BLaER1 treated with 17β-estradiol and CSF1 and Interleukin-3, amounts not matched to agents 10 nM and 100 nM (cell line): Measurements from ENCODE around the gene ACTR3C.

Experiments
- H3K27ac ChIP-seq, 11 experiments: shearing (Covaris generic); formaldehyde crosslinking; 2 replicates each; pipeline ENCODE4 v1.8.1; 2022
- H3K27me3 ChIP-seq, 11 experiments: shearing (Covaris generic); formaldehyde crosslinking; 2 replicates each; pipeline ENCODE4 v1.8.1; 2022
- H3K36me3 ChIP-seq, 11 experiments: shearing (Covaris generic); formaldehyde crosslinking; 2 replicates each; pipeline ENCODE4 v1.8.1; 2022
- H3K4me1 ChIP-seq, 10 experiments: shearing (Covaris generic); formaldehyde crosslinking; 2 replicates each; pipeline ENCODE4 v1.8.1; 2022
- H3K4me2 ChIP-seq, 11 experiments: shearing (Covaris generic); formaldehyde crosslinking; 2 replicates each; pipeline ENCODE4 v1.8.1; 2022
- H3K4me3 ChIP-seq, 10 experiments: shearing (Covaris generic); formaldehyde crosslinking; 2 replicates each; pipeline ENCODE4 v1.8.1; 2022
- H3K9ac ChIP-seq, 11 experiments: shearing (Covaris generic); formaldehyde crosslinking; 2 replicates each; pipeline ENCODE4 v1.8.1; 2022
- H3K9me3 ChIP-seq, 11 experiments: shearing (Covaris generic); formaldehyde crosslinking; replicated peaks in 1 of 11; 2 replicates each; pipeline ENCODE4 v1.8.1; 2022
- H4K20me1 ChIP-seq, 11 experiments: shearing (Covaris generic); formaldehyde crosslinking; 2 replicates each; pipeline ENCODE4 v1.8.1; 2022
- Cebpa-rat ChIP-seq, 11 experiments: shearing (Covaris generic); IDR thresholded peaks; 2 replicates each; pipeline ENCODE4 v1.8.1; 2022

ACTR3C gene

DNA sequence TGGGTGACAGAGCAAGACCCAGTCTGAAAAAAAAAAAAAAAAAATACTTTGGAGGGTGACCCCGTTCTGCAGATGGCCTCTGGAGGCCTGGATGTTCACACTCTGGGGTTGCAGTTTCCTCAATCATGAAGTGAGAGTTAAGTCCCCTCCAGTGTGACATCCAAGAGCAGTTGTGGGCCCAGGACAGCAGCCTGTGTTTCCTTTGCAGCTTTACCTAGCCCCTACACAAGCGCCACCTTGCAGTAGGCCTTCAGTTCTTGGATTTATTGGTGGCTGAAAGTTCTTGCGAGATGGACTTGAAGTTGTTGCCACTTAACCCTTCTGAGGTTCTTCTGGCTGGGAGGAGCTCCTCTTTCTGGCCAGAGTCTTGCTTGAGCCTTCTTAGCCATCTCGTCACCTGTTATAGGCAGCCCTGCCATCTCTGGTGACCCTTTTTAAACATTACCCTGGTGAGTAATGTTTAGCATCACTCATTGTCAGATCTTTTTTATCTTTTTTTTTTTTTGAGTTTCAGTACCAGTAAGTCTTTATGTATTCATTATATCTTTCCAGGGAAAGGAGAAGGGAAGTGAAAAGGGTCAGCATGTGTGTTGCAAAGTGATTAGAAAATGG is 3.4 kb upstream of the ACTR3C start:
- no peak overlapping the region for H3K27ac ChIP-seq
- peaks cover 4 to 23% (median 12%) of the 10 kb centered on the region in 10 experiments; a peak in 13 of 20 replicates for H3K4me1 ChIP-seq
- H3K4me2 ChIP-seq, result no peak overlapping the region
- no peak overlapping the region for H3K4me3 ChIP-seq
- no peaks in the 10 kb centered on the region; a peak in 1 of 22 replicates for H3K36me3 ChIP-seq
- 0 out of 22 replicates have a peak, but pooled peaks cover 0 to 3% (median 0%) of the 10 kb centered on the region in 11 experiments for H4K20me1 ChIP-seq
- TF ChIP-seq Cebpa-rat (IDR thresholded peaks at IDR 0.05), result no peak
- H3K27me3 ChIP-seq, result peaks cover 31 to 41% (median 36%) of the 10 kb centered on the region in 11 experiments
- peaks cover 14 to 26% (median 19%) of the 10 kb centered on the region in 11 experiments for H3K9me3 ChIP-seq
- no peak overlapping the region for H3K9ac ChIP-seq

DNA sequence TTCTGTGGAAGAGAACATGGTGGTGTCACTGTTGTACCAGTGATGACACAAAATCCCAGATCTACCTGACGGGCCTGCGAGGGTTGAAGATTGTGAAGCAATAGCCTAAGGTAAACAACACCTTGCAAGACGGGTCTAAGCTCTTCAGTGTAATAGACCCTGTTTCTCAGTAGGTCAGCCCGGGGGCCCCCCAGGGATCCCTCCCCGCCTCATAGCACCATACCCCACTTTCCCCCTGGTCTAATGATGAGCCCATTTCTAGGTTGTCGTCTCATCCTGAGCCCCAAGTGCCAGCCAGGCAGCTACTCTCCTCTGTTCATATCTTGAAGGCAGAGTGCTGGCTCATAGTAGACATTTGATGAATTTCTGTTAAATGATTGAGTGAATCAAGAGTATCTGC is 2.6 kb upstream of the ACTR3C start:
- Histone ChIP-seq H3K4me3 (no peak overlapping the region), H3K4me1 (peaks cover 4 to 23% (median 12%) of the 10 kb centered on the region in 10 experiments; a peak in 13 of 20 replicates), H3K36me3 (no peaks in the 10 kb centered on the region; a peak in 1 of 22 replicates), H3K9me3 (peaks cover 14 to 27% (median 19%) of the 10 kb centered on the region in 11 experiments), H3K4me2 (peak overlapping the region in 3 of 11 experiments; percentile 21 to 51 (median 43); a peak in 3 of 22 replicates), H3K9ac (no peak overlapping the region; a peak in 1 of 22 replicates), H4K20me1 (0 out of 22 replicates have a peak, but pooled peaks cover 0 to 3% (median 0%) of the 10 kb centered on the region in 11 experiments), H3K27me3 (peaks cover 33 to 47% (median 43%) of the 10 kb centered on the region in 11 experiments), H3K27ac (peak overlapping the region in 4 of 11 experiments; percentile 15 to 39 (median 21); a peak in 4 of 22 replicates)
- TF ChIP-seq Cebpa-rat (IDR thresholded peaks at IDR 0.05), result no peak

DNA sequence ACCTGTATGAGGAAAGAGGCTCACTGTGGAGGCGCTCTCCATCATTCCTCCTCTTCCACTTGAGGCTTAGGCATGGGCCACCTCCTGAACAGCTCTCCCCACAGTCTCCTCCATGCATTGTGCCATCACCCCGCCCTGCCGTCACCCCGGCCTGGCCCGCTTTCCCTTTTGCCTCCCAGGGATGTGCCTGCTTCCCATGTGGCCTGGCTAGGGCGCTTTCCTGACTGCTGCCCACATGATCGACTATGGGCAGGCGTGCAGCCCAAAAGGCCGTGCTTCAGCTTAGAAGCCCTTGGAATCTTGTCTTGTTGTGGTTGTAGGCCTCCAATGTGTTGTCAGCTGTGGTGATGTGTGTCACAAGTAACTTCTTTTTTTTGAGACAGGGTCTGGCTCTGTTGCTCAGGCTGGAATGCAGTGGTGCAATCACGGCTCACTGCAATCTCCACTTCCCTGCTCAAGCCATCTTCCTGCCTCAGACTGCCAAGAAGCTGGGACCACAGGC is 1.8 kb upstream of the ACTR3C start:
- Histone ChIP-seq H3K9ac (no peak overlapping the region), H3K9me3 (peaks cover 14 to 27% (median 19%) of the 10 kb centered on the region in 11 experiments), H3K4me1 (peaks cover 4 to 23% (median 12%) of the 10 kb centered on the region in 10 experiments; a peak in 13 of 20 replicates), H3K27ac (peak overlapping the region in 2 of 11 experiments; percentile 53 to 60; a peak in 7 of 22 replicates), H3K4me3 (no peak overlapping the region), H3K36me3 (no peaks in the 10 kb centered on the region; a peak in 1 of 22 replicates), H4K20me1 (0 out of 22 replicates have a peak, but pooled peaks cover 0 to 3% (median 0%) of the 10 kb centered on the region in 11 experiments), H3K27me3 (peaks cover 33 to 47% (median 43%) of the 10 kb centered on the region in 11 experiments), H3K4me2 (peak overlapping the region in 5 of 11 experiments; percentile 1 to 51 (median 34); a peak in 8 of 22 replicates)
- TF ChIP-seq Cebpa-rat (IDR thresholded peaks at IDR 0.05), result peak in 6 of 11 experiments; percentile 58 to 81 (median 71); a peak in 7 of 22 replicates

DNA sequence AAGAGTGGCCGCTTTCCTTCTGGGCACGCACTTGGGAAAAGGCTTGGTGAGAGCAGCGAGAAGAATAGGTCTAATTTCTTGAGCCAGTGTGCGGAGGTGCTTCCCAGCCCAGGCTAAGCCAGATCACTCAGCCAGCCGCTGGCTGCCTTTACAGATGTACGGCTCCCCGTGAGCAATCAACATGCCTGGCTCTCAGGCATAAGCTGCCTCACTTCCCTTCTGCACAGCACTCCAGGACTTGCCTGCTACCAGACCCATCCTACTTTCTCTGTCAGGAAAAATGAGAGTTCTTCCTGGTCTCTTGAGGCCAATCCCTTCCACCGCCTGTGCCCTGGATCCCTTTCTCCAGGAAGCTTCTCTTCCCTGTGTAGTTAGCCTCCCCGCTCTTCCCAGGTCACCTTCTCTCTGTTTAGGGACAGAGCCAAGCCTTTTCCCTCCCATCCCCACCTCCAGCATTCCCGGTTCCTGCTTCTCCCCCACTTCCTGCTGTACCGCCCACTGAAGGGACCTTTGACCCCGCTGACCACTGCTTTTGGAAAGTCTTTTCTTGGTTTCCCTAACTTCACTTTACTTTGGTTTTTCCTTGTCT is 1.1 kb upstream of the ACTR3C start:
- Histone ChIP-seq H3K27ac (peak overlapping the region in 2 of 11 experiments; percentile 53 to 60; a peak in 6 of 22 replicates), H4K20me1 (0 out of 22 replicates have a peak, but pooled peaks cover 0 to 3% (median 0%) of the 10 kb centered on the region in 11 experiments), H3K9me3 (peaks cover 14 to 27% (median 19%) of the 10 kb centered on the region in 11 experiments), H3K4me3 (no peak overlapping the region), H3K4me1 (peaks cover 4 to 23% (median 12%) of the 10 kb centered on the region in 10 experiments; a peak in 13 of 20 replicates), H3K27me3 (peaks cover 33 to 47% (median 43%) of the 10 kb centered on the region in 11 experiments), H3K4me2 (peak overlapping the region in 4 of 11 experiments; percentile 21 to 51 (median 38); a peak in 5 of 22 replicates), H3K9ac (no peak overlapping the region), H3K36me3 (no peaks in the 10 kb centered on the region; a peak in 1 of 22 replicates)
- TF ChIP-seq Cebpa-rat (IDR thresholded peaks at IDR 0.05), result no peak

DNA sequence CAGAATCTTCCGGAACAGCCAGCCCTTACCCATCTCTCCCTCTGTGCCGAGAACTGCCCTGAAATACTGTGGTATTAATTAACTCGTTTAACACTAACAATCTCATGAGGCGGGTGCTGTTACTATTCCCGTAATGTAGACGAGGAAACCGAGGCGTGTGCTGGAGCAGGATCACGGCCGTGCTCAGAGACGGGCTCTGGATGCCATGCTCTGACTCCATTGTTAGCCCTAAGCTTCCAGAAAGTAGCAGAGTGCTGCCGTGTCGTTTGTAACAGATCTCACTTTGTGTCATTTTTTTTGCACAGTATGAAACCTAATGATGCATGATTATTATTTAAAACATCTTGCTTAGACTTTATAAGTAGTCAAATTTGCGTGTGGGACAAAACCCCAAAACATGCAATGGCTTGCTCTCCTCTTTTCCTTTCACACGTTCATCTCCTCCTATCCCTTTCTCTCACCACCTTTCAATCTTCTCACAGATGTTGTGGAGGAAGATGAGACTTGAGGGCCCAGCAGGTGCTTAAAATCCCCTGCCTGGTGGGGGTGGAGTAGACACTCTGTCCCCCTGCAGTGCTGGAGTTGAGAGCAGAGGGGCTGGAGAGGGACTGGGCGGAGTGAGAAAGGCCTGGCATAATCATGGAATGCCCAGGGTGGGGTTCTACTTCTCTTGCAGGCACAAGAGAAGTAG is 482 bp upstream of the ACTR3C start:
- no peaks in the 10 kb centered on the region; a peak in 1 of 22 replicates for H3K36me3 ChIP-seq
- no peak overlapping the region for H3K9ac ChIP-seq
- H4K20me1 ChIP-seq, result 0 out of 22 replicates have a peak, but pooled peaks cover 0 to 3% (median 0%) of the 10 kb centered on the region in 11 experiments
- H3K27ac ChIP-seq, result no peak overlapping the region
- peaks cover 33 to 47% (median 43%) of the 10 kb centered on the region in 11 experiments for H3K27me3 ChIP-seq
- peaks cover 4 to 23% (median 12%) of the 10 kb centered on the region in 10 experiments; a peak in 13 of 20 replicates for H3K4me1 ChIP-seq
- peak overlapping the region; percentile 15 to 55 (median 38); a peak in 14 of 22 replicates for H3K4me2 ChIP-seq
- H3K9me3 ChIP-seq, result peaks cover 14 to 27% (median 19%) of the 10 kb centered on the region in 11 experiments
- peak overlapping the region in 3 of 10 experiments; percentile 17 to 42 (median 27); a peak in 4 of 20 replicates for H3K4me3 ChIP-seq
- no peak for TF ChIP-seq Cebpa-rat (IDR thresholded peaks at IDR 0.05)

DNA sequence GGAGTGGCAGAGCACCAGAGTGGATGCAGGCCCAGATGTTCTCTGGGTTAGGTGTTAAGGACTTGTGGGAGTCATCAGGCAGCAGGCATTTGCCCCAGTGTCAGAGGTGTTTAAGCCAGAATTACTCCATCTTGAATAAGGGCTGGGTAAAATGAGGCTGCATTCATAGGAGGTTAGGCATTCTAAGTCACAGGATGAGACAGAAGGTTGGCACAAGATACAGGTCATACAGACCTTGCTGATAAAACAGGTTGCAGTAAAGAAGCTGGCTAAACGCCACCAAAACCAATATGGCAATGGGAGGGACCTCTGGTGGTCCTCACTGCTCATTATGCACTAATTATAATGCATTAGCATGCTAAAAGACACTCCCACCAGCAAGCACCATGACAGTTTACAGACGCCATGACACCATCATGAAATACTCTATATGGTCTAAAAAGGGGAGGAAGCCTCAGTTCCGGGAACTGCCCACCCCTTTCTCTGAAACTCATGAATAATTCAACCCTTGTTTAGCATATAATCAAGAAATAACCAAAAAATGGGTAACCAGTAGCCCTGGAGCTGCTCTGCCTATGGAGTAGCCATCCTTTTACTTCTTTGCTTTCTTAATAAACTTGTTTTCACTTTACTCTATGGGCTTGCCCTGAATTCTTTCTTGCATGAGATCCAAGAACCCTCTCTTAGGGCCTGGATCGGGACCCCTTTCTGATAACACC is 1.1 kb downstream of the ACTR3C start:
- peaks cover 4 to 23% (median 12%) of the 10 kb centered on the region in 10 experiments; a peak in 13 of 20 replicates for H3K4me1 ChIP-seq
- no peak overlapping the region for H3K4me2 ChIP-seq
- H3K27me3 ChIP-seq, result peaks cover 33 to 47% (median 43%) of the 10 kb centered on the region in 11 experiments
- 0 out of 22 replicates have a peak, but pooled peaks cover 0 to 3% (median 0%) of the 10 kb centered on the region in 11 experiments for H4K20me1 ChIP-seq
- H3K27ac ChIP-seq, result no peak overlapping the region
- peaks cover 14 to 27% (median 19%) of the 10 kb centered on the region in 11 experiments for H3K9me3 ChIP-seq
- TF ChIP-seq Cebpa-rat (IDR thresholded peaks at IDR 0.05), result no peak
- H3K9ac ChIP-seq, result no peak overlapping the region
- H3K36me3 ChIP-seq, result no peaks in the 10 kb centered on the region; a peak in 1 of 22 replicates
- H3K4me3 ChIP-seq, result peak overlapping the region in 1 of 10 experiments; percentile 31; a peak in 2 of 20 replicates

DNA sequence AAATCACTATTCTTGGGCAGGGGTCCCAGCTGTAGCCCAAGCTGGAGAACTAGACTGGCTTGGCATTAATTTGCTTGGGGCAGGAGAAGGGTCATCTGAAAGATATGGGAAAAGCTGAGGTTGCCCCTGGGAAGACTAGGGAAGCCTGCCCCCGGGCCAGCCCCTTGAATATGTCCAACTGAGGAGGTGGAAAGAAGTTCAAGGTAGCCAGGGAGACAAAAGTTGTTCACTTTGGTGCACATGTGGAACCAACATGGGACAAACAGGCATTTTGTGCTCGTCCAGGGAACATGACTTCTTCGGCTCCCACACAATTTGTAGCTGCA is 1.6 kb downstream of the ACTR3C start:
- Histone ChIP-seq H3K4me3 (no peak overlapping the region), H4K20me1 (0 out of 22 replicates have a peak, but pooled peaks cover 0 to 3% (median 0%) of the 10 kb centered on the region in 11 experiments), H3K9ac (no peak overlapping the region), H3K27me3 (peaks cover 33 to 47% (median 43%) of the 10 kb centered on the region in 11 experiments), H3K9me3 (peaks cover 14 to 27% (median 19%) of the 10 kb centered on the region in 11 experiments), H3K4me1 (peaks cover 4 to 23% (median 12%) of the 10 kb centered on the region in 10 experiments; a peak in 13 of 20 replicates), H3K4me2 (no peak overlapping the region), H3K27ac (no peak overlapping the region), H3K36me3 (no peaks in the 10 kb centered on the region; a peak in 1 of 22 replicates)
- no peak for TF ChIP-seq Cebpa-rat (IDR thresholded peaks at IDR 0.05)
